Adrenal gland (tissue), 12 donors: Measurements from ENCODE around the gene FGD6. TPM values are rescaled to one million over a fixed set of nuclear protein-coding genes. Genes with fewer than 3 reads are reported as not detected.
A peak's percentile ranks its signal among the peaks of the same experiment; 100 is the strongest.

Experiments
- DNase-seq, 7 donors: peaks; one replicate each; pipeline ENCODE4 v3.0.0-alpha.2; 2019 to 2020
- H3K27ac ChIP-seq, 5 donors: fragments of 200-600 bp; sonication (generic) in 4 of 5; 1 replicate in 3 of 5; 2 replicates in 2 of 5; pipeline versions ENCODE4 v1.5.1 to v1.8.0; 2016 to 2020; ENCODE audit warnings: mild to moderate bottlenecking in 1 of 5
- H3K27me3 ChIP-seq: fragments of 200-600 bp; 2 replicates; pipeline ENCODE4 v1.8.0; 2021
- H3K36me3 ChIP-seq, 2 donors: fragments of 200-600 bp; replicated peaks in 1 of 2; 1 replicate in 1 of 2; 2 replicates in 1 of 2; pipeline versions ENCODE4 v1.5.1 to v1.8.0; 2018 to 2022
- H3K4me1 ChIP-seq, 2 donors: fragments of 200-600 bp; replicated peaks in 1 of 2; 1 replicate in 1 of 2; 2 replicates in 1 of 2; pipeline versions ENCODE4 v1.5.1 to v1.8.0; 2018 to 2021
- H3K4me3 ChIP-seq, 4 donors: fragments of 200-600 bp; sonication (generic) in 3 of 4; one replicate each; pipeline ENCODE4 v1.5.1; 2016 to 2018
- H3K9me3 ChIP-seq, 3 donors: fragments of 200-600 bp; sonication (generic) in 1 of 3; replicated peaks in 1 of 3; 1 replicate in 2 of 3; 2 replicates in 1 of 3; pipeline versions ENCODE4 v1.5.1 to v1.8.0; 2016 to 2021
- POLR2A ChIP-seq, 2 donors: fragments of 450-650 bp; IDR thresholded peaks; one replicate each; pipeline ENCODE4 v1.6.1; 2017; ENCODE audit warnings: antibody characterized with exemption in 2 of 2, mild to moderate bottlenecking in 2 of 2, moderate library complexity in 1 of 2
- WGBS, 4 donors: extraction: QIAGEN DNeasy Blood & Tissue Kit in 2 of 4; methylation state at CpG; one replicate each; pipeline versions ENCODE4 v1.1.5 to v1.1.7; 2013 to 2017; 5-methylcytosine and 5-hydroxymethylcytosine counted together
- intact Hi-C, 2 donors: fragments of 100-400 bp; cut with DNase I; formaldehyde crosslinking; loops; one replicate each; pipeline versions ENCODE4 v1.14.1 to v1.15.0; 2022 to 2023
- polyA plus RNA-seq, 3 donors: library from polyadenylated mRNA; stranded (reverse); fragments of 200-250 nt in 2 of 3; fragments of 350-450 nt in 1 of 3; fragmentation: Illumina TruSeq in 1 of 3; extraction: RNeasy Lipid Tissue Mini Kit (QIAGEN cat#74804) in 1 of 3; gene quantifications; one replicate each; pipeline ENCODE4 v1.2.3, GENCODE V29; 2013 to 2014
- total RNA-seq, 9 donors: library from RNA; depleted of rRNA in 4 of 9; stranded (reverse); fragments of >200 nt in 4 of 9; fragments of 120-200 nt in 1 of 9; fragmentation: NEBNext Ultra II Directional in 1 of 9; extraction: Animal tissue kit (Norgen Biotek cat#: 25700) in 1 of 9; gene quantifications; one replicate each; pipeline versions ENCODE4 v1.1.0 to v1.2.4, GENCODE V29; 2013 to 2023
- TF ChIP-seq, protein P1 (sequence below), 6 experiments: fragments of 450-650 bp in 4 of 6; fragments of 200-600 bp in 2 of 6; sonication (generic) in 1 of 6; IDR thresholded peaks; 1 replicate in 5 of 6; 2 replicates in 1 of 6; pipeline versions ENCODE4 v1.5.1 to v1.8.0; 2016 to 2021; ENCODE audit warnings: antibody characterized with exemption in 6 of 6, mild to moderate bottlenecking in 2 of 6, moderate library complexity in 1 of 6
- donor health status: healthy with polysubstance abuse.
- donor health status: Bipolar disorder and iron deficiency.
- donor health status: DM: yes; HTN: yes; CAD: no.
- donor health status: DM: no; HTN: no; CAD: no.
- donor health status: DM: no; HTN: no; CAD: no.
- donor health status: DM: yes; HTN: yes; CAD: no.

Gene FGD6
- total and polyA plus RNA-seq, 12 donors: 2.3 to 33.9 (median 18.1) TPM

DNA sequence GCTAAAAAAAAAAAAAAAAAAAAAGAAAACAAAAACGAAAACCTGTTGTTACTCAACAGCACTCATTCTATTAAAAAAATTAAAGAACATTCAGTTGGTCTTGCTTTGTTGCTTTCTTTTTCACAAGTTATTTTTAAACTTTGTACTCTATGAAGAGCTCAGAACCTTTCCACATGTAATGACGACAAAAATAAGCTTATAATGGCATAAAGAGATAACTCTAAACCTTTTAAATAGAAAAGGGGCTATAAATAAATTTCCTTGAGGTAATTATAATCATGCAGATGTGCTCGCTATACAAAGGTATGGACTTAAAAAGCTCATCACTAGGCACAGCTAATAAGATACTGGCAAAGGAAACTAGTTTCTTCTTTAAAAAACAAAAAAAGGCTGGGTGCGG, 157.3 kb downstream of the FGD6 start:
- Histone ChIP-seq H3K4me3 (no peak overlapping the region), H3K27me3 (no peaks in the 10 kb centered on the region), H3K9me3 (no peaks in the 10 kb centered on the region), H3K36me3 (peaks cover 0 to 78% of the 10 kb centered on the region in 2 donors), H3K4me1 (no peaks in the 10 kb centered on the region), H3K27ac (no peak overlapping the region)
- no peak for TF ChIP-seq POLR2A (IDR thresholded peaks at IDR 0.05)
- 85 to 93% (median 90%) methylated on average over 4 of the region's 4 CpGs for WGBS, 4 donors
- intact Hi-C loops: no loop called here
- DNase-seq: no peak

DNA sequence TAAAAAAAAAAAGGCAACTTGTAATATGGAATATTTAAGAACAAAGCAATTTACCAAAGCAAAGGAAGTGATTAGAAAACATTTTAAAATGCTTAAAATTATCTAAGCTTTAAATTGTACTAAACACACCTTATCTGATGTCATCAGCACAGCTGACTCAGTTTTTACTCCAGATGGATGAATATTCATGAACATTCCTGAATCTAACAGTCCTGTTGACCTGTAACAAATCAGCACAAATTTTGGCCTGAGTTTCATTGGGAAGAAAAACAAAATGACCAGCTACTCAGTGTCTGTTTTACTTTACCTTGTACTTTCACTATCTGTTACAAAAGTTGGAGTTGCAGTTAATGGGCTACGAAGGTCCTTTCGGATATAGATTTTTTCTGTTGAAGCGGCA, 159.8 kb downstream of the FGD6 start:
- Histone ChIP-seq H3K27ac (no peak overlapping the region), H3K4me1 (peaks cover 0 to 4% of the 10 kb centered on the region in 2 donors), H3K27me3 (no peaks in the 10 kb centered on the region), H3K4me3 (no peak overlapping the region), H3K9me3 (no peaks in the 10 kb centered on the region), H3K36me3 (peaks cover 0 to 67% of the 10 kb centered on the region in 2 donors)
- intact Hi-C loops: no loop called here
- no peak for DNase-seq
- WGBS, 4 donors: 95 to 99% (median 98%) methylated on average over 3 of the region's 3 CpGs
- TF ChIP-seq, protein P1, sequence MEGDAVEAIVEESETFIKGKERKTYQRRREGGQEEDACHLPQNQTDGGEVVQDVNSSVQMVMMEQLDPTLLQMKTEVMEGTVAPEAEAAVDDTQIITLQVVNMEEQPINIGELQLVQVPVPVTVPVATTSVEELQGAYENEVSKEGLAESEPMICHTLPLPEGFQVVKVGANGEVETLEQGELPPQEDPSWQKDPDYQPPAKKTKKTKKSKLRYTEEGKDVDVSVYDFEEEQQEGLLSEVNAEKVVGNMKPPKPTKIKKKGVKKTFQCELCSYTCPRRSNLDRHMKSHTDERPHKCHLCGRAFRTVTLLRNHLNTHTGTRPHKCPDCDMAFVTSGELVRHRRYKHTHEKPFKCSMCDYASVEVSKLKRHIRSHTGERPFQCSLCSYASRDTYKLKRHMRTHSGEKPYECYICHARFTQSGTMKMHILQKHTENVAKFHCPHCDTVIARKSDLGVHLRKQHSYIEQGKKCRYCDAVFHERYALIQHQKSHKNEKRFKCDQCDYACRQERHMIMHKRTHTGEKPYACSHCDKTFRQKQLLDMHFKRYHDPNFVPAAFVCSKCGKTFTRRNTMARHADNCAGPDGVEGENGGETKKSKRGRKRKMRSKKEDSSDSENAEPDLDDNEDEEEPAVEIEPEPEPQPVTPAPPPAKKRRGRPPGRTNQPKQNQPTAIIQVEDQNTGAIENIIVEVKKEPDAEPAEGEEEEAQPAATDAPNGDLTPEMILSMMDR (IDR thresholded peaks at IDR 0.05): no peak
- no peak for TF ChIP-seq POLR2A (IDR thresholded peaks at IDR 0.05)

DNA sequence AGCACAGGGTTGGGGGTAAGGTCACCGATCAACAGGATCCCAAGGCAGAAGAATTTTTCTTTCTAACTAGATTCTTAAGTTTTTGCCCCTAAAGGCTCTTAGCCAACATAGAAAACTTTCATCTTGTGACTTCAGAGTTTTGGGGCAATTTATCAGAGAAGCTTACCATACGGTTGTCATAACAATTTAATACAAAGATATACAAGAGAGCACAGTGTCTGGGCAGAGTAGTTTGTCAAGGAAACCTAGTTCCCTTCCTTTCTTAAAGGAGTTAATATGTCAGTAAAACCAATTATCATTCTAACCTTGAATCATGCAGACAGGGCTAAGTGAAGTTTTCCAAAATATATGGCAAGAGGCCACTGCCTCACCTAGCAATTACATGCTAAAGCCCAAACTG, 162.2 kb downstream of the FGD6 start:
- intact Hi-C loops: no loop called here
- peaks cover 0 to 4% of the 10 kb centered on the region in 2 donors for H3K4me1 ChIP-seq
- H3K27me3 ChIP-seq: no peaks in the 10 kb centered on the region
- 84 to 95% (median 90%) methylated on average over 2 of the region's 2 CpGs for WGBS, 4 donors
- DNase-seq: no peak
- peaks cover 0 to 58% of the 10 kb centered on the region in 2 donors for H3K36me3 ChIP-seq
- H3K27ac ChIP-seq: no peak overlapping the region
- no peak overlapping the region for H3K4me3 ChIP-seq
- no peaks in the 10 kb centered on the region for H3K9me3 ChIP-seq
- TF ChIP-seq POLR2A (IDR thresholded peaks at IDR 0.05): no peak
- TF ChIP-seq, protein P1 (IDR thresholded peaks at IDR 0.05): no peak

DNA sequence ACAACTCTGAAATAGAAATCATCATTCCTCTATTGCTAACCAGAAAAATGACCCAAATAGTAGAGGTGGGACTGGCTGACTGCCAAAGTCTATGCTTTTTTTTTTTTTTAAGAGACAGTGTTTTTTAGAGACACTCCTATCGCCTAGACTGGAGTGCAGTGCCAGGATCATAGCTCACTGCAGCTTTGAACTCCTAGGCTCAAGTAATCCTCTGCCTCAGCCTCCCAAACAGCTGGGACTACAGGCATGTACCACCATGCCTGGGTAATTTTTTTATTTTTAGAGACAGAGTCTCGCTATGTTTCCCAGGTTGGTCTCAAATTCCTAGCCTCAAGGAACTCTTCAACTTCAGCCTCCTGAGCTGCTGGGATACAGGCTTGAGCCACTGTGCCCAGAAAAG, 163.1 kb downstream of the FGD6 start:
- Histone ChIP-seq H3K4me3 (no peak overlapping the region), H3K36me3 (peaks cover 0 to 53% of the 10 kb centered on the region in 2 donors), H3K9me3 (no peaks in the 10 kb centered on the region), H3K27me3 (no peaks in the 10 kb centered on the region), H3K27ac (no peak overlapping the region), H3K4me1 (peaks cover 0 to 4% of the 10 kb centered on the region in 2 donors)
- DNase-seq: peak in 2 of 7 donors; percentile 14 to 21
- WGBS, 4 donors: 59 to 67% (median 62%) methylated on average over 2 of the region's 2 CpGs
- TF ChIP-seq, protein P1 (IDR thresholded peaks at IDR 0.05): no peak
- TF ChIP-seq POLR2A (IDR thresholded peaks at IDR 0.05): no peak
- intact Hi-C loops: no loop called here

DNA sequence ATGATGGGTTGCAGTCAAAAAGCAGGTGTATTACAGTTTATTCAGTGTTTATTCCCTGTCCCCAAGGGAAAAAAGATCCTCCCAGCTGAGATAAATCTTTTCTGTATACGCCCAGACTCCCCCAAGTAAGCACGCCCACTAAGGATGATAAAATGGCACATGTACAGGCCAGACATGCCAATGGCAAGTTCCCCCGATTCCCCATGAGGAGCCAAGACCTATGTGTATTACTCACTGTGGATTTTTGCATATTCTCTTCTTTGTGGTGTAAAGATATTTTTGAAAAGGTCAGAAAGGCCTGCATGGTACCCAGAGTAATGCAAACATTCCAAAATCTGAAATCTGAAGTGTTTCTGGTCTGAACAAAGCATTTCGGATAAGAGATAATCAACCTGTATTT, 166.0 kb downstream of the FGD6 start:
- Histone ChIP-seq H3K9me3 (no peaks in the 10 kb centered on the region), H3K27ac (no peak overlapping the region), H3K4me1 (peaks cover 0 to 4% of the 10 kb centered on the region in 2 donors), H3K27me3 (no peaks in the 10 kb centered on the region), H3K4me3 (no peak overlapping the region), H3K36me3 (peaks cover 0 to 43% of the 10 kb centered on the region in 2 donors)
- no peak for DNase-seq
- intact Hi-C loops: no loop called here
- TF ChIP-seq, protein P1 (IDR thresholded peaks at IDR 0.05): no peak
- TF ChIP-seq POLR2A (IDR thresholded peaks at IDR 0.05): no peak
- whole genome bisulfite sequencing, 4 donors: 88 to 94% (median 93%) methylated on average over 4 of the region's 4 CpGs
